Putamen (tissue), 1 donor: ENCODE data around the gene ABCB1.

ENCODE experiments used
- DNase-seq: peaks from one replicate; pipeline ENCODE4 v3.0.0-alpha.2; 2016; ENCODE audit warnings: low spot score

The ABCB1 gene

GRCh38 chr7:87513735-87514335, 86.8 kb downstream of the ABCB1 start:
- DNase-seq = no peak

GRCh38 chr7:87512906-87513305, 87.8 kb downstream of the ABCB1 start:
- DNase-seq = no peak

GRCh38 chr7:87511510-87511909, 89.2 kb downstream of the ABCB1 start:
- no peak for DNase-seq

- DNase-seq = peak; percentile 3
Observed at GRCh38 chr7:87510411-87510875, 90.2 kb downstream of the ABCB1 start.

DNA sequence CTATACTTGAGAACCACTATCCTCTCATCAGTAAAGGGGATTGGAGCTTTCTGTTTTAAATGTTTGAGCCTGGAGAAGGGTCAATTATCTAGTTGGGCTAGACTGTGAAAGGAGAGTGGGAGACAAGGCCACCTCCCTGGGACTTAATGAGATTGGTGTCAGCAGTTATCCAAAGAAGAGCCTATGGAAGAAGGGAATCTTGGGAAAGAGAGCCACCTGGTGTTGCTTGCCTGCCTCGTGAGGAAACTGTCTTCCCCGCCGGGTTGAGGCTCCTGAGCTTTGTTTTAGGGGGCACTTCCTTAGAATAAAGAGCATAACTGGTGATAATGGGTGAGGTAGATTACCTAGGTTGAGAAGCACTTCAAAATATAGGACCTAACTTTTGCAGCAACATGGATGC, 93.2 kb downstream of the ABCB1 start:
- DNase-seq = no peak

GRCh38 chr7:87506246-87507180, 94.2 kb downstream of the ABCB1 start:
- peak; percentile 4 for DNase-seq

GRCh38 chr7:87505557-87506245, 95.0 kb downstream of the ABCB1 start:
- DNase-seq = no peak

GRCh38 chr7:87505122-87505521, 95.6 kb downstream of the ABCB1 start:
- no peak for DNase-seq

GRCh38 chr7:87499494-87499893, 101.2 kb downstream of the ABCB1 start:
- DNase-seq = no peak

- DNase-seq = no peak
Observed at GRCh38 chr7:87498893-87499292, 101.8 kb downstream of the ABCB1 start.

DNA sequence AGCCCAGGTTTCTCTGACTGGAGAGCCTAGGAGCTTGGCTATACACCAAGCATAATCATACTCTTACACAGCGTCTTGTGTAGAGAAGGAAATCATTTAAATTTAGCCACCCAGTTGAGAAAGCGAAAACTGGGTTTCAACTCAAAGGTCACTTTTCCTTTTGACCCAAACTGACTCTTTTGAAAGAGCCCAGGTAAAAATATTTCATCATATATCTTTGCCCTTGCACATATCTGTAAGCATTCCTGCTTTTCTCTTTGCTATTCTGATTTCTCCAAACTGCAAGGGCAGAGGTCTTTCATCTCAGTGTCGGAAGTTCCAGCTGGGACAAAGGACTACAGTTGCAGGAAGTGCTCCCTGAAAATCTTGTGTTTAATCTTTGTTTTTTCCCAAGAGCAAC, 103.2 kb downstream of the ABCB1 start:
- DNase-seq = no peak

DNA sequence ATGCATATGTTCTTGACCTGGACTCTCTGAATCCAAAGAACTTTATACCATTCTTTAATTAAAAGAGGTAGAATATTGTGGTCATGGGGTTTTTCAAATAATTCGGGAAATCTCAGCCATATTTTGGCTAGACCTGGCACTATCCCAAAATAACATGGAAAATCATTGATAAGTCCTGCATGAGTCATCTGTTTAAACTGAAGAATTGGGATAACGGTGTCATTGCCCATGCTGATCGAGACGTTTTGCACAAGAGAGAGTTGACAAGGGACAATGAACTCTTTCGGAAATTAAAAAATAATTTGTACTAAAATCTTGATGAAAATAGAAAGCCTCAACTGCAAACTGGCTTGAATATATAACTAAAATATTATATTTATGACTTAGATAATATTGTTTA, 105.3 kb downstream of the ABCB1 start:
- DNase-seq = no peak

- no peak for DNase-seq
Observed at GRCh38 chr7:87494454-87494853, 106.2 kb downstream of the ABCB1 start.

DNA sequence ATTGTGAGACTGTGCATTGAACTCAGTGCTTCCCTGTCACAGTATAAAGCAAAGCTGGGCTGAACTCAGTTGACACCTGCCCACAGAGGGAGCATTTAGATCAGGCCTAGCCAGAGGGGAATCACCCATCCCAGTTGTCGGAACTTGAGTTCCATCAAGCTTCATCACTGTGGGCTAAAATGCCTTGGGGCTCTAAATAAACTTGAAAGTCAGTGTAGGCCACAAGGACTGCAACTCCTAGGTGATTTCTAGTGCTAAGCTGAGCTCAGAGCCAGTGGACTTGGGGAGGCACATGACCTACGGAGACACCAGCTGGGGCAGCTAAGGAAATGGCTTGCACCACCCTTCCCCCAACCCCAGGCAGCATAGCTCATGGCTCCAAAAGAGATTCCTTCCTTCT, 117.6 kb downstream of the ABCB1 start:
- no peak for DNase-seq

GRCh38 chr7:87482115-87482514, 118.6 kb downstream of the ABCB1 start:
- DNase-seq = no peak

- DNase-seq = no peak
Observed at GRCh38 chr7:87480386-87480785, 120.3 kb downstream of the ABCB1 start.

GRCh38 chr7:87479951-87480350, 120.7 kb downstream of the ABCB1 start:
- DNase-seq = no peak

DNA sequence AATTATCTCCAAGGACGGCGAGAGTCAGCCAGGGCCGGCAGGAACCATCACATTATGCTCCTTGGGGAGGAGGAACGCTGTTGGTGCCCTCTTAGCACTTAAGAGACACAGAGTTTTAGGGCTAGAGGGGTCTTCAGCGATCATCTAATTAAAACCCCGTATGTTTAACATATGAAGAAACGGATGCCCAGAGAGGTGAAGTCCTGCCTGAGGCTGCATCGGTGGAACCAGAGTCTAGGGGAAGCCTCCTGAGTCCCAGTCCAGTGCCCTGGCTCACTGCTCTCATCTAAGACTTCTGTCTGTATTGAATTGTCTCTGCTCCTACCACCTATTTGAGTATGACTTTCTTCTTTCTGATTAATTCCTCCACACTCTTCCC, 124.5 kb downstream of the ABCB1 start:
- no peak for DNase-seq

DNA sequence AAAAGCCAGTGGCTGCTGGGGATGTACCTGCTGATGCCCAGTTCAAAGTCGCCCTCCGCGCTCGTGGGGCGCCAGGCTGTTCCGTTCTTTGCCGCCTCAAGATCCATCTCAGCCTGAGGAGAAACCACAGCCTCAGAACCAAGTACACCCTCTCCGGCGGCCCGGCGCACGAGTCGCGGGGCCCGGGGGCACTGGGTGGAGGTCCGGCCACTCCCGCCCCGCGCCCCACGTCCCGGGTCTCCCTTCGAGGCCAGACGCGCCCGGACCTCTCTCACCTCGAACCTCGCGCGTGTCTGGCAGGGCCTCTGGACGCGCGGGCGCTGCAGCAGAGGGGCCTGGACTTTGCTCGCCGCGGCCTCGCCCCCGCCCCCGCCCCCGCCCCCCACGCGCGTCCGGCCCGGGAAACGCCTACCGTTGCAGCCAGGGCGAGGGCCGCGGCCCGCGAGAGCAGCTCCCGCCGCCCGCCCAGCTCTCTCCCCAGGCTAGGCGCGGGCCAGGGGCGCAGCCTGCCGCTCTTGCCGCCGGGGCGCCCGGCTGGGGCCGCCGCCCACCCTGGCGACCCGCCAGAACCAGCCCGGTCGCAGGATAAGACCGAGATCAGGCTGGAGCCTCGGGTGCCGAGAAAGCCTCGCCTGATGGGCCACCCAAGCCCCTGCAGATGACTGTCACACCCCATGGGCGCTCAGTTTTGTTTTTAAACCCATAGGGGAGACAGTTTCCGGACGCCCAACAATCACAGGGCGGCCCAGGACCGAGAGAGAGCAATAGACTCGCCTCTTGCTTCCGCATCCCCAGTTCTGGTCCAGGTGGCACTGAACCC, 125.1 kb downstream of the ABCB1 start, which contains the start of gene ABCB4:
ABCB4 (minus strand) TSS at position 322 of the 820 bp plus-strand sequence; CDS start at position 107, 215 bp downstream.
- no peak for DNase-seq

DNA sequence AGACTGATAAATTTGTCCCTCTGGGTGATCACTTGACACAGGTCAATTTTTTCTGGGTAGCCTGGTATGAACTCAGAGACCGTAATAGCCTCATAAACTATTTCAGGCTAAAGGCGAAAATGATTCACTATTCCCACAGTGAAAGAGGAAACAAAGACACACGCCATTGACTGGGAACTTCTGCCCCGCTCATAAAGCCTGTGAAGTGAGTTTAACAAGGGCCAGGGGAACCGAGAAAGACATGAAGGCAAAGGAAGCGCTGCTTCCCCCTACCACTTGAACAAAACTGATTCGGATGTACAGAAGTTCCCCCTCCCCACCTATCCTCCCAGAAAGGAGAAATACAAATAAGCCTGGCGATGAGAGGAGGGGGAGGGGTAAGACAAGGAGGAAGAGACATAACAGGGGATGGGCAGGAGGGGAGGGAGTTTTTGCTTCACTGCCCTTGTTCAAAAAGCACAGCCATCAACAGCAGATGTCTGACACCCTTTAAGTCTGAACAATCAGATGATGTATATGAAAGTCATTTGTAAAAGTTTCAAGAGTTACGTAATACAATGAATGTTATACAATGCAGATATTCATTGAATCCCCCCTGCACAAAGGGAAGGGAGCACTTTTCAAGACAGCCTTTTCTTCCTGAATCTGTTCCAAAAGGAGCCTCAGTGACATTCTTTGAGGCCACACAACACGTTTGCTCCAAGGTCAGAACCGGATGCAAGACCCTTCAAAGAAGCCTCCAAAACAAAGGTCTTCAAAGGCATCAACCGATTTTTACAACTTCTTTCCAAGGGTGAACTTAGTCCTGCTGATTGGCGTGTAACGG, 125.9 kb downstream of the ABCB1 start:
- DNase-seq = peak; percentile 21

- DNase-seq = no peak
Observed at GRCh38 chr7:87473986-87474385, 126.7 kb downstream of the ABCB1 start.
